GM12878 (cell line): ENCODE data around the gene EHBP1L1. TPM values are rescaled to one million over a fixed set of nuclear protein-coding genes. Genes with fewer than 3 reads are reported as not detected.

Experiments used
- BACH1 ChIP-seq: fragments of 450-650 bp; IDR thresholded peaks from 2 replicates; pipeline ENCODE4 v1.6.1; 2017; ENCODE audit warnings: mild to moderate bottlenecking, borderline replicate concordance
- DPF2 ChIP-seq: fragments of 450-650 bp; IDR thresholded peaks from 2 replicates; pipeline ENCODE4 v1.6.1; 2017; ENCODE audit warnings: mild to moderate bottlenecking
- ESRRA ChIP-seq: IDR thresholded peaks from 2 replicates; pipeline ENCODE4 v1.6.1; 2012; ENCODE audit warnings: mild to moderate bottlenecking, low read length, improper control_type of control experiment
- JUNB ChIP-seq: IDR thresholded peaks from 2 replicates; pipeline ENCODE4 v1.6.1; 2016; ENCODE audit warnings: antibody characterized with exemption, mild to moderate bottlenecking
- JUND ChIP-seq: IDR thresholded peaks from 2 replicates; pipeline ENCODE4 v1.6.1; 2012; ENCODE audit warnings: low read depth, mild to moderate bottlenecking, low read length, improper control_type of control experiment, moderate library complexity
- LARP7 ChIP-seq: fragments of 450-650 bp; IDR thresholded peaks from 2 replicates; pipeline ENCODE4 v1.6.1; 2017; ENCODE audit warnings: mild to moderate bottlenecking
- MTA2 ChIP-seq: fragments of 450-650 bp; IDR thresholded peaks from 2 replicates; pipeline ENCODE4 v1.6.1; 2016; ENCODE audit warnings: low read depth, mild to moderate bottlenecking, moderate library complexity
- NFYA ChIP-seq: IDR thresholded peaks from 2 replicates; pipeline ENCODE4 v1.6.1; 2011; ENCODE audit warnings: low read depth, mild to moderate bottlenecking, low read length, improper control_type of control experiment, borderline replicate concordance
- NR2C2 ChIP-seq: IDR thresholded peaks from 2 replicates; pipeline ENCODE4 v1.6.1; 2011; ENCODE audit warnings: borderline replicate concordance, low read depth; ENCODE audit not compliant: control insufficient read depth, insufficient read length
- PML ChIP-seq: IDR thresholded peaks from 2 replicates; pipeline ENCODE4 v1.6.1; 2012; ENCODE audit warnings: low read length, inconsistent platforms
- POLR2A ChIP-seq: IDR thresholded peaks from 2 replicates; pipeline ENCODE4 v1.6.1; 2011; ENCODE audit warnings: low read depth, mild to moderate bottlenecking, low read length
- RFX5 ChIP-seq: IDR thresholded peaks from 2 replicates; pipeline ENCODE4 v1.6.1; 2011; ENCODE audit warnings: low read depth, low read length, improper control_type of control experiment
- RUNX3 ChIP-seq: IDR thresholded peaks from 2 replicates; pipeline ENCODE4 v1.6.1; 2012; ENCODE audit warnings: low read length, inconsistent platforms
- SMAD1 ChIP-seq: fragments of 450-650 bp; IDR thresholded peaks from 2 replicates; pipeline ENCODE4 v1.6.1; 2018; ENCODE audit warnings: mild to moderate bottlenecking, low read depth; ENCODE audit not compliant: partially characterized antibody
- SREBF1 ChIP-seq: IDR thresholded peaks from 2 replicates; pipeline ENCODE4 v1.6.1; 2012; ENCODE audit warnings: mild to moderate bottlenecking, low read length
- TCF3 ChIP-seq: IDR thresholded peaks from 2 replicates; pipeline ENCODE4 v1.6.1; 2012; ENCODE audit warnings: low read depth, mild to moderate bottlenecking, low read length, borderline replicate concordance; ENCODE audit not compliant: insufficient read depth
- WRNIP1 ChIP-seq: IDR thresholded peaks from 2 replicates; pipeline ENCODE4 v1.6.1; 2011; ENCODE audit warnings: low read depth, low read length, improper control_type of control experiment, borderline replicate concordance
- ZNF24 ChIP-seq: fragments of 450-650 bp; IDR thresholded peaks from 2 replicates; pipeline ENCODE4 v1.6.1; 2017; ENCODE audit warnings: antibody characterized with exemption, mild to moderate bottlenecking
- ZNF274 ChIP-seq: IDR thresholded peaks from one replicate; pipeline ENCODE4 v1.8.0; 2011; ENCODE audit not compliant: insufficient read length, insufficient read depth
- polyA plus RNA-seq, 11 experiments: library from polyadenylated mRNA; depleted of rRNA in 4 of 11; unstranded in 6 of 11; stranded (reverse) in 5 of 11; fragments of >200 nt; fragmentation: Nextera tagmentation in 4 of 11; fragmentation: Illumina TruSeq in 1 of 11; extraction: Ambion mirVana in 4 of 11; extraction: Trizol in 1 of 11; gene quantifications; 1 replicate in 1 of 11; 2 replicates in 10 of 11; pipeline versions ENCODE4 v1.2.1 to v1.2.3, GENCODE V29; 2011 to 2016; ENCODE audit warnings: inconsistent platforms in 2 of 11, missing spikeins in 2 of 11, low read depth in 1 of 11
- total RNA-seq, 4 experiments: library from RNA; depleted of rRNA in 3 of 4; stranded (reverse); fragments of >200 nt in 3 of 4; fragmentation: Illumina TruSeq in 1 of 4; extraction: Trizol in 1 of 4; gene quantifications; 2 replicates each; pipeline versions ENCODE4 v1.2.1 to v1.2.3, GENCODE V29; 2013 to 2021
- TF ChIP-seq, protein P1 (sequence below): fragments of 450-650 bp; IDR thresholded peaks from 2 replicates; pipeline ENCODE4 v1.6.1; 2016; ENCODE audit warnings: mild to moderate bottlenecking
- TF ChIP-seq, protein P2 (sequence below): fragments of 150-350 bp; IDR thresholded peaks from 2 replicates; pipeline ENCODE4 v1.6.1; 2014; ENCODE audit warnings: mild to moderate bottlenecking, low read depth, low read length
- TF ChIP-seq, protein P3 (sequence below): IDR thresholded peaks from 2 replicates; pipeline ENCODE4 v1.6.1; 2011; ENCODE audit warnings: low read depth, low read length, improper control_type of control experiment, borderline replicate concordance
- TF ChIP-seq, protein P4 (sequence below): fragments of 450-650 bp; IDR thresholded peaks from 2 replicates; pipeline ENCODE4 v1.6.1; 2017; ENCODE audit warnings: antibody characterized with exemption, mild to moderate bottlenecking, moderate library complexity

The EHBP1L1 gene
- total and polyA plus RNA-seq, 10 of the 15 experiments (the other 5 are each of a cell fraction or from before 2014, with no cell fraction given), result 0.06 to 99.4 (median 32.7) TPM

DNA sequence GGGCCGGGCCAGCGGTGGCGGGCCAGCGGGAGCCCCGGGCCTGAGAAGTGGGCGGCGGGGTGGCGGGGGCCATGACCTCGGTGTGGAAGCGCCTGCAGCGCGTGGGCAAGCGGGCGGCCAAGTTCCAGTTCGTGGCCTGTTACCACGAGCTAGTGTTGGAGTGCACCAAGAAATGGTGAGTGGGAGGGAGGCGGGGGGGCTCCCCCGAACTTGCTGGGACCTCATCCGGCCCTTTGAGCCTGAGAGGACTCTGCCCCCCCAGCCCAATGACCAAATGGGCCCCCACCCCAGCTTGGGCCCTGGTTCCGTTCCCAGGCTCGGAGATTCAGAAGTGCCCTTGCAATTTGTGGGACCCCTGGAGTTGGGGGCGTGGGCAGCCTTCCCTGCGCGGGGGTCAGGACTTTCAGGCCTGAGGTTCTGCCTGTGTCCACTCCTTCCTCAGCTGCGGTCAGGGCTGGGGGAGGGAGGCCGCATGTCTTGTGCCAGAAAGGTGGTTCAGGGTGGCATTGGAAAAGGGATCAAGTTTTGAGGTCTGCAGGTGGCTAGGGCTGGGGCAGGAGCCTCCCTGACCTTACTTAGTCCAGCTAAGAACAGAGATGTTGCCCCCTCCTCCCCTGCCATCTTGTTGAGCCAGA, 496 bp downstream of the EHBP1L1 start (continued):
- TF ChIP-seq, protein P1, sequence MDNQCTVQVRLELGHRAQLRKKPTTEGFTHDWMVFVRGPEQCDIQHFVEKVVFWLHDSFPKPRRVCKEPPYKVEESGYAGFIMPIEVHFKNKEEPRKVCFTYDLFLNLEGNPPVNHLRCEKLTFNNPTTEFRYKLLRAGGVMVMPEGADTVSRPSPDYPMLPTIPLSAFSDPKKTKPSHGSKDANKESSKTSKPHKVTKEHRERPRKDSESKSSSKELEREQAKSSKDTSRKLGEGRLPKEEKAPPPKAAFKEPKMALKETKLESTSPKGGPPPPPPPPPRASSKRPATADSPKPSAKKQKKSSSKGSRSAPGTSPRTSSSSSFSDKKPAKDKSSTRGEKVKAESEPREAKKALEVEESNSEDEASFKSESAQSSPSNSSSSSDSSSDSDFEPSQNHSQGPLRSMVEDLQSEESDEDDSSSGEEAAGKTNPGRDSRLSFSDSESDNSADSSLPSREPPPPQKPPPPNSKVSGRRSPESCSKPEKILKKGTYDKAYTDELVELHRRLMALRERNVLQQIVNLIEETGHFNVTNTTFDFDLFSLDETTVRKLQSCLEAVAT, result no peak
- TF ChIP-seq RUNX3 (no peak), PML (no peak), BACH1 (peak; percentile 37; the same call in 1 of the 2 replicates), DPF2 (peak; percentile 9), ZNF24 (no peak), JUND (no peak), LARP7 (peak; percentile 55; the same call in 1 of the 2 replicates), JUNB (no peak), SREBF1 (no peak), SMAD1 (no peak), ESRRA (no peak), NFYA (no peak), RFX5 (no peak), NR2C2 (no peak), WRNIP1 (no peak), POLR2A (peak; percentile 12), ZNF274 (no peak), TCF3 (no peak), MTA2 (no peak)
- TF ChIP-seq, protein P2, sequence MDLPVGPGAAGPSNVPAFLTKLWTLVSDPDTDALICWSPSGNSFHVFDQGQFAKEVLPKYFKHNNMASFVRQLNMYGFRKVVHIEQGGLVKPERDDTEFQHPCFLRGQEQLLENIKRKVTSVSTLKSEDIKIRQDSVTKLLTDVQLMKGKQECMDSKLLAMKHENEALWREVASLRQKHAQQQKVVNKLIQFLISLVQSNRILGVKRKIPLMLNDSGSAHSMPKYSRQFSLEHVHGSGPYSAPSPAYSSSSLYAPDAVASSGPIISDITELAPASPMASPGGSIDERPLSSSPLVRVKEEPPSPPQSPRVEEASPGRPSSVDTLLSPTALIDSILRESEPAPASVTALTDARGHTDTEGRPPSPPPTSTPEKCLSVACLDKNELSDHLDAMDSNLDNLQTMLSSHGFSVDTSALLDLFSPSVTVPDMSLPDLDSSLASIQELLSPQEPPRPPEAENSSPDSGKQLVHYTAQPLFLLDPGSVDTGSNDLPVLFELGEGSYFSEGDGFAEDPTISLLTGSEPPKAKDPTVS, result no peak
- TF ChIP-seq, protein P3, sequence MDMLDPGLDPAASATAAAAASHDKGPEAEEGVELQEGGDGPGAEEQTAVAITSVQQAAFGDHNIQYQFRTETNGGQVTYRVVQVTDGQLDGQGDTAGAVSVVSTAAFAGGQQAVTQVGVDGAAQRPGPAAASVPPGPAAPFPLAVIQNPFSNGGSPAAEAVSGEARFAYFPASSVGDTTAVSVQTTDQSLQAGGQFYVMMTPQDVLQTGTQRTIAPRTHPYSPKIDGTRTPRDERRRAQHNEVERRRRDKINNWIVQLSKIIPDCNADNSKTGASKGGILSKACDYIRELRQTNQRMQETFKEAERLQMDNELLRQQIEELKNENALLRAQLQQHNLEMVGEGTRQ, result no peak
- TF ChIP-seq, protein P4, sequence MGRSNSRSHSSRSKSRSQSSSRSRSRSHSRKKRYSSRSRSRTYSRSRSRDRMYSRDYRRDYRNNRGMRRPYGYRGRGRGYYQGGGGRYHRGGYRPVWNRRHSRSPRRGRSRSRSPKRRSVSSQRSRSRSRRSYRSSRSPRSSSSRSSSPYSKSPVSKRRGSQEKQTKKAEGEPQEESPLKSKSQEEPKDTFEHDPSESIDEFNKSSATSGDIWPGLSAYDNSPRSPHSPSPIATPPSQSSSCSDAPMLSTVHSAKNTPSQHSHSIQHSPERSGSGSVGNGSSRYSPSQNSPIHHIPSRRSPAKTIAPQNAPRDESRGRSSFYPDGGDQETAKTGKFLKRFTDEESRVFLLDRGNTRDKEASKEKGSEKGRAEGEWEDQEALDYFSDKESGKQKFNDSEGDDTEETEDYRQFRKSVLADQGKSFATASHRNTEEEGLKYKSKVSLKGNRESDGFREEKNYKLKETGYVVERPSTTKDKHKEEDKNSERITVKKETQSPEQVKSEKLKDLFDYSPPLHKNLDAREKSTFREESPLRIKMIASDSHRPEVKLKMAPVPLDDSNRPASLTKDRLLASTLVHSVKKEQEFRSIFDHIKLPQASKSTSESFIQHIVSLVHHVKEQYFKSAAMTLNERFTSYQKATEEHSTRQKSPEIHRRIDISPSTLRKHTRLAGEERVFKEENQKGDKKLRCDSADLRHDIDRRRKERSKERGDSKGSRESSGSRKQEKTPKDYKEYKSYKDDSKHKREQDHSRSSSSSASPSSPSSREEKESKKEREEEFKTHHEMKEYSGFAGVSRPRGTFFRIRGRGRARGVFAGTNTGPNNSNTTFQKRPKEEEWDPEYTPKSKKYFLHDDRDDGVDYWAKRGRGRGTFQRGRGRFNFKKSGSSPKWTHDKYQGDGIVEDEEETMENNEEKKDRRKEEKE, result 0 out of 2 replicates have a peak, but pooled peaks have one; percentile 49
